OCI-M2 (cell line): Measurements from ENCODE around the gene CCL16.

Experiments
- DNase-seq: peaks from one replicate; lab custom pipeline; 2025; ENCODE audit not compliant: unreplicated experiment; lab: John Stamatoyannopoulos, UW

CCL16 gene

DNA sequence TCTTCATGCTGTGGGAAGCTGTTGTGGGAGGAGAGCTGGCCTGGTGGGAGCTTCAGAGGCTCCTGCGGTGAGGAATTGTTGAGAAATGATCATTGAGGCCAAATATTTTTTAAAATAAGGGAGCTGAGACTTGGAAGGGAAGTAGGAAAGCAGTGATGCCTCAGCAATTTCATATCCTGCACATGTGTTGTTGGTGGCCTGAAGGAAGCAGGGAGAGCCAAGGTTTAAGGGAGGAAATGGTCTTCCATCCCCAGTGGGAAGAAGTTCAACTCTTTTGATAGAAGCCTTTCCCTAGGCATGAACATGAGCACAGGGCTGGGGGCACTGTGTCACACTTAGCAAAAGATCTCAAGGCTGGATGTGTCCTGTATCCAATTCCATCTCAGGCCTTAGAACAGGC lies 5.3 kb upstream of the CCL16 start, which contains the start of gene CCL14:
CCL14 (minus strand) TSS at position 87 of the 400 bp plus-strand sequence; CDS start at position 7, 80 bp downstream.
- no peak for DNase-seq

DNA sequence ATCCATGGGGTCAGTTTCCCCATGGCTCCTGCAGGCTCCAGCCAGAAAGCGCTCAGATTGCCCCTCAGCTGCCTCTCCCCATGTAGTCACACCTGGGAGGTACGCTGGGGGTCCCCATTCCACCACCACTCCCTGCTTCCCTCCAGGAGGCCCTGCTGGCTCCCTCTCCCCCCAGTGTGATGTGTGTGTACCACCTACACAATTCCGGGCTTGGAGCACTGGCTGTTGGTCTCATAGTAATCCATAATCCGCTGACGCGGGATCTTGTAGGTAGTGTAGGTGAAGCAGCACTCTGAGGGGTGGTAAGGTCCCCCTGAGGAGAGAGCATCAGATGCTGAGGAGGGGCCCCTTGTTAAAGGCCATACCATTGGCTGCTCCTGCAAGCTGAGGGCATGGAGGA lies 2.8 kb upstream of the CCL16 start:
- no peak for DNase-seq

DNA sequence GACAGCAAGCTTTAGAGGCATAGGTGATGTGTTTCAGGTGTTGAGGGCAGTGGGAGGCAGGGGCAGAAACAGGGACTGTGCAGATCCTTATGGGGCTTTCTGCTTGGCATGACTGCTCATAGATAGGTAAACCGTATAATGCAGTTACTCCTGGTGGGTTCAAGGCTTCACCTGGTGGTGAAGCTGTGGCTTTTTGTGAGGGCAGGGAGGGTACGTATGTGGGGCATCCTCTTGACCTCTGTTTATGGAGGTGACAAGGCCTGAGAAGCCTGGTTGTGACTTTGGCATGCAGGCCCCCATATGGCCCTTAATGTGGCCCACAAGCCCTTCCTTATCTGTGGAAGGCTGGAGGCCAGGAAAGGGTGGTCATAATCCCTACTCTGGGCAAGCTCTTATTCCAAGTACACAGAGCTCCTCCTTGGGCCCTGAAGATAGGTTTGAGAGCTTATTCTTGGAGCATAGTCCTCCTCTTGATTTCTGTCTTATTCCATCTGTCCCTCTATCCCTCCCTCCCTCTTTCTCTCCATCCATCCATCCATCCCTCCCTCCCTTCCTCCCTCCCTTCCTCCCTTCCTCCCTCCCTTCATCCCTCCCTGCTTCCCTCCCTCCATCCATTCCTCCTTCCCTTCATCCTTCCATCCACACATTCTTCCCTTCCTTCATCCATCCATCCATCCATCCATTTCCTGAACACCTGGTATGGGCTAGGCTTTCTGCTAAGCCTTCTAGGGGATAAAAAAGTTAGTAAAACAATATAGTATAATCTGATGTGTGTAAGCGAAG lies 1.3 kb upstream of the CCL16 start:
- no peak for DNase-seq

DNA sequence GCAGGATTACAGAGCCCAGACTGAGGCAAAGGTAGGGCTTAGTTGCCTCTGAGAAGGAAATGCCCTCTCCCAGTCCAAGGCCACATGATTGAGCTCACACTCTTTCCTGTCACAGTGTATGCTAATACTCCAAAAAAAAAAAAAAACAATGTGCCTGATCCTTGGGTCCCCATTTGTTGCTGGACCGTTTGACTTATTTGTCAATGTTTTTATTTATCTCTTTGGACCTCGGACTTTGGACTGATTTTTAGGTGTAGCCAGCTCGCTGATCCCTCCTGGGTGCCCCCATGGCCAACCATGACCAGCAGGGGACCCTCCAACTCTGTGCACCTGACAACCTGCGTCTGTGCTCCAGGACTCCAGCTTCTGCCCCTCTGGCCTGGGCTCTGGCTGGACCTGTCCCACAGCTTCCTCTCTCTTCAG lies 622 bp upstream of the CCL16 start:
- no peak for DNase-seq

DNA sequence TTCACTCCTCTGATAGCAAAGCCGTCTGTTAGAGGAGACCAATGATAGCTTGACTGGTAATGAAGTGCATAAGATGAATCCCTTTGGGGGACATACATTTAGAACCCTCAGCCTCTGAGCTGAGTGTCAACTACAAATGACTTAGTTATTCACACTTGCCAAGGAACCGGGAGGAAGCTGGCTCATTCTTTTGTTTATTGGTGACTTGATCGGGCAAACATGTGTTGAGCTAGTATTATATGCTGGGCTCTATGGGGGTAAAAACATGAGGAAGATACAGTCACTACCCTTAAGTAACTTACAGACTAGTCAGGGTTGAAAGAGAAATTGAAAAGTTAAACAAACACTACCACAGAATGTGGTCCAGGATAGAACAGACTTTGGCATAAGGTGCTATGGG lies 3.0 kb downstream of the CCL16 start:
- DNase-seq, result no peak

DNA sequence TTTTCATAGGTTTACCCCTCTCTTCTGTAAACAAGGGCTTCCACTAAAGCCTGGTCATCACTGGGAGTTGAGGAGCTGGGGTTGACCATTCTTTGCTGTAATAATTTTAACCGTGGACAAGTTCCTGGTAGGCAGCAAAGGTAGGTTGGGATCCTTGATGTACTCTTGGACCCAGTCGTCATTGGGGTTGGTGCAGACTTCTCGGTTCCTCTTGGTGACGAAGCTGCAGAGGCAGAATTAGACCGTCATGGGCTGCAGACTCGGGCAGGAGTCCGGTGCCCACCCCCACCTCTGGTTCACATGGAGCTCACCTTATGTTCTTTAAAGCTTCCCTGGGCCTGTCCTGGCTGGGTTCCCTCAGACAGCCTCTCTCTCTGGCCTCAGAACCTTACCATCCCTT lies 3.8 kb downstream of the CCL16 start:
- no peak for DNase-seq

DNA sequence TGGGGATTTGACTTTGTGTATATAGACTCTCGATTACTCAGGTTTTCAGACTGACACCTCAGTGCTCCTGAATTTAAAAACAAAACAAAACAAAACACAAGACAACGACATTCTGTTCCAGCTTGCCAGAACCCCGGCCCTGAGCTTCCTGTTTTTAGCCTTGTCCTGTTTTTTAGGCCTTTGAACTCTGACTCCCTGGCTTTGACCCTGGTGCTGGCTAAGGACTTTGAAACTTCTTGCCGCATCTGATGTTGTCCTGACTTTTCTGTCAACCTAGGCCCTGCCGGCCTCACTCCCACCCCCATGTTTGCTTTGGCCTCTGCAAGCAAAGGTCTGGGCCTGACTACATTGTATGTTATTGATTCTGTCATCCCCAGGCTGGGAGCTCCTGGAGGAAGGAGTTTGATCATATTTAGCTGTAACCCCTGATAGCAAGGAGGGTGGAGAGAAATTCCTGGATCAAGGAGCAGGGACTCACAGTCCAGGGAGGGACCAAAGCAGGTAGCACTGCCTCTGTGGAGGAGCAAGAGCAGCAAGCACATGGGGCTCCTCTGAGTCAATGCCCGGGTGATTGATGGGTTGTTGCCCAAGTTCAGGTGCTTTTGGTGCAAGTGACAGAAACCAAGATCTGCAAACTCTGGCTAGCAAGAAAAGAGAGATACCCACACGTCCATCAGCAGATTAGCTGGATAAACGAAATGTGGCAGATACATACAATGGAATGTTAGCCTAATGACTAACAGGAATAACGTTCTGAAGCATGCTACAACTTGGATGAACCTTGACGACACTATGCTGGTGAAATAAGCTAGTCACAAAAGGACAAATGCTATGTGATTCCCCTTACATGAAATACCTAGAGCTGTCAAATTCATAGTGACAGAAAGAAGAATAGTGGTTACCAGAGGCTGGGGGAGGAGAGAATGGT lies 7.7 kb downstream of the CCL16 start:
- no peak for DNase-seq

DNA sequence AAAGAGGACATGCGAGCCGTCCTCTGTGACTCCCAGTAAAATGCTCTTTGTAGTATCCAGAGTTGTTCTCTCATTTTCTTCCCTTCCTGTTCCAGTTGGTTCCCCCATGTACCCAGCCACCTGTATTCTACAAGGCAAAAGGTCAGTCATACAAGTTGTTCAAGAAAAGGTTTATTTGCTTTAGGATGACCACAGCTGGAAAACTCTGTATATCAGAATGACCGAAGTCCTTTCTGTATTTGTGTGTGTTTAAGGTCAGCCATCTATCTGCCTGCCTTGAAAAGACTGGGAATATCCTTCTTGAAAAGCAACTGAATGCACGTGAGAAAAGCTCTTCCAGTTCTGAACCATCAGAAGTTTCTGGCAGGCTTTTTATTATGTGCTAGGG lies 8.4 kb downstream of the CCL16 start:
- no peak for DNase-seq

DNA sequence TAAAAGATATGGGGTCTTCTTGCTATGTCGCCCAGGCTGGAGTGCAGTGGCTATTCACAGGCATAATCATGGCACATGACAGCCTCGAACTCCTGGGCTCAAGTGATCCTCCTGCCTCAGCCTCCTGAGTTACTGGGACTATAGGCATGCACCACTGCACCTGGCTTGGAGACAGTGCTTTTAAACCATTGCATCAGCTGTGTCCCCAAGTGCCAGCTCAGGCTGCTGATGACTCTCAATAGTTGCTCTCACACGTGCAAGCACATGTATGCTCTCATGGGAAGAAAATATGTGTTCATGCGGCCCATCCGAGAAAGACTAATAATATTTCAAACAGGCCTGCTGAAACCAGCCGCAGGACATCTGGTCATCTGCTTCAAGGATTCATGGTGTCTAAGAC lies 8.8 kb downstream of the CCL16 start:
- no peak for DNase-seq

DNA sequence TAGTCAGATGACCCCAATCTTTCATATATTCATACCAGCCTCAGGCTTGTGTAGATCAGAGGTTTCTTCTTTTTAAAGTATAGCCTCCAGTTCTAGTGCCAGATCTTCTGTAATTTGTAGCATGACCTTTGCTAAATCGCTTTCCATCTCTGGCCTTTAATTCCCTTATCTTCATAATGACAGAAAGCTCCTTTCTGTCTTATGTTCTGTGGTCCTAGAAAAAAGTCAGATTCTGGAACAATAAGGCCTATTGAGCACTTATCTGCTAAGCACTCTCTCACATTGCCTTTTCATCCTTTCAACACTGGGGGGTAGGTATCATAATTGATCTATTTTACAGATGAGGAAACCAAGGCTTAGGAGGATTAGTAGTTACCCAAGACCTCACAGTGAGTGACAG lies 9.2 kb downstream of the CCL16 start:
- no peak for DNase-seq

DNA sequence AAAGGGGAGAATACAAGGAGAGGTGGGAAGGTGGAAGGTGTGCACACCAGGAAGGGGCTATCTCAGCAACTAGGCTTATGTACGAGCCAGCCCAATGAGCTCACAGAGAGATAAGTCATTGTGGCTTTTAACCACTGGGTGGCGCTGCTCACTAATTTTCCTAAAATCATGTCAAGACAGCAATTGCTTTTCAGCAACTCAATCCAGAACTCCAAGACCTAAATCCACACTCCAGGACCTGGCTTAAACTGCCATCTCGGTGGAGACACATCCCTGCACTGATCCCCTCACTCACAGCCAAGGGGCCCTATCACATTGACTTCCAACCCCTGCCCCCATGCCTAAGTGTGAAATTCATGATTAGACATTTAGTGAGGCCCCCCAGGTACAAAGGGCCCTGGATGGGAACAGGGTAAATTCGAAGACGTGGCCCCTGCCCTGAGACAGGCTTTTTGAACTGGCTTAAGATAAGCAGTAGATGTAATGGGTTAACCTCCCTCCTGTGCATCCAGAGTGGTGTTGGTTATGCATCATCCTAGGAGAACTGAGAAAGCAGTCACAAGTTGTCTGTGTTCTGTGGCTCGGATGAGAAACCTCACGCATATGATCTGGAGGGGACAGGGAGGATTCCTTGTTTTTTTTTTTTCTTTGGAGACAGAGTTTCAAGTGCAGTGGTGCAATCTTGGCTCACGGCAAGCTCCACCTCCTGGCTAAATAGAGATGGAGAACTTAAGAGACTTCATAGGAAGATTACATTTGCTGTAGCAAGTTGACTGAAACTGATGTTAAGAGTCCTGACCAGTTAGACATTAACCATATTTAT lies 11.5 kb downstream of the CCL16 start:
- no peak for DNase-seq

DNA sequence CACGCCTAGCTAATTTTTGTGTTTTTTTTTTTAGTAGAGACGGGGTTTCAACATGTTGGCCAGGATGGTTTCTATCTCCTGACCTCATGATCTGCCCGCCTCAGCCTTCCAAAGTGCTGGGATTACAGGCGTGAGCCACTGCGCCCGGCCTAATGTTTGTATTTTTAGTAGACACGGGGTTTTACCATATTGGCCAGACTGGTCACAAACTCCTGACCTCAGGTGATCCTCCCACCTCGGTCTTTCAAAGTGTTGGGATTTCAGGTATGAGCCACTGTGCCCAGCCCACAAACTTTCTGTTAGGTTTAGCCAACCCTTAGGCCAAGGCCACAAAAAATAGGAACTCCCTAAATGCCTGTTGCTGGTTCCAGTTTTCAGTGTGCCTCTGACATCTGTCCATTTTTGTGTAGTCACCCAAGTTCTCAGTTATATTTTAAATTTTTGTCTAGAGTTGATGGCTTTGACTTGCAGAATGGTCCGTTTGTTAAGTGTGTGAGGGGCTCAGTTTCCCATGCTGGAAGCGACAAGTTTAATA lies 12.7 kb downstream of the CCL16 start:
- DNase-seq, result no peak

DNA sequence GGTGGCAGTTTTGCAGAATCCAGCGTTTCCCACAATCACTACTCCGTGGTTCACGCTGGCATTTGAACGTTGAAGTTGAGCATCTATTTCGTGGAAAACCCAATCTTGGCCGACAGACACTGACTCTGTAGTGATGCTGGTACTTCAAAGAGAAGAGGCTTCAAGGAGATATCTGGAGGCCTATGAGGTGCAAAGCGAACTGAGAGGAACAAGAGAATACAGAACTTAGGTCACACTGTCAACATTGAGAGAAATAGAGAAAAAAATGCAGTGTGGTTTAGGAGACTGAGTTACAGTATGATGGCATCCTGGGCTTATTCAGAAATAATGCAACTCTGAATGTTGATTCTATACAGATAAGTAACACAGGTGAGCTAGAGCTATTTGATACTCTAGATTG lies 16.0 kb downstream of the CCL16 start:
- DNase-seq, result no peak

DNA sequence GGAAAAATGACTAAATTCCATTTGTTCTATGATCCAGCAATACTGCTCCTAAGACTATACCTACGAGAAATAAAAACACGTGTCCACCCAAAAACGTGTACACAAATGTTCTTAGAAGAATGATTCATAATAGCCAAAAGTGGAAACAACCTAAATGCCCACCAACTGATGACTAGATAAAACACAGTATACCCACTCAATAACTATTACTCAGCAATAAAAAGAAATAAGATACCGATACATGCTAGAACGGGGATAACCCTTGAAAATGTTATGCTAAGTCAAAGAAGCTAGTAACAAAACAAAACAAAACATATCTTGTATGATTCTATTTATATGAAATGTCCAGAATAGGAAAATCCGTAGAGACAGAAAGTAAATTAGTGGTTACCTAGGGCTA lies 17.6 kb downstream of the CCL16 start:
- DNase-seq, result no peak

DNA sequence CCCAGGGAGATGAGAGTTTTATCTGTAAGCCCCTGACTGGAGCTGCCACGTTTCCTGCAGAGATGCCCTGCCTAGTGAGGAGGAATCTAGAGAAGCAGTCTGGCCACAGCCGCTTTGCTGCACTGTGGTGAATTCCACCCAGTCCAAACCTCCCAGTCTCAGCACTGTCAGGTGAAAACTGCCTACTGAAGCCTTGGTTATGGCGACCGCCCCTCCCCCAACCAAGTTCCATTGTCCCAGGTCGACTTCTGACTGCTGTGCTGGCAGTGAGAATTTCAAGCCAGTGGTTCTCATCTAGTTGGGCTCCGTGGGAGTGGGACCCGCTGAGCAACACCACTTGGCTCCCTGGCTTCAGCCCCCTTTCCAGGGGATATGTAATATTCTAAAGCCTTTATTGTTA lies 27.6 kb downstream of the CCL16 start:
- DNase-seq, result no peak

DNA sequence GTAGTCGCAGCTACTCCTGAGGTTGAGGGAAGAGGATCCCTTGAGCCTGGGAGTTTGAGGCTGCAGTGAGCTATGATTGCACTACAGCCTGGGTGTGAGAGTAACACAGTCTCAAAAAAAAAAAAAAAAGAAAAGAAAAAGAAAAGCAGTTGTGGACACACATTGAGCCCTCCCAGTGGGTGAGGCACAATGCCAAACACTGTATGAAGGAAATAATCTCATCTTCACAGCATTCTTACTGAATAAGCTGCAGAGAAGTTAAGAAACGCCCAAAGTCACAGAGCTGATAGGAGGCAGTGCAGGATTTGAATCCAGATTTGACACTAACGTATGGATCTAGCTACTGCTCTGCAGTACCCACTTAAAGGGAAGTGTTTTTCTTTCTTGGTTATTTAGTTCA lies 31.9 kb downstream of the CCL16 start:
- DNase-seq, result no peak

DNA sequence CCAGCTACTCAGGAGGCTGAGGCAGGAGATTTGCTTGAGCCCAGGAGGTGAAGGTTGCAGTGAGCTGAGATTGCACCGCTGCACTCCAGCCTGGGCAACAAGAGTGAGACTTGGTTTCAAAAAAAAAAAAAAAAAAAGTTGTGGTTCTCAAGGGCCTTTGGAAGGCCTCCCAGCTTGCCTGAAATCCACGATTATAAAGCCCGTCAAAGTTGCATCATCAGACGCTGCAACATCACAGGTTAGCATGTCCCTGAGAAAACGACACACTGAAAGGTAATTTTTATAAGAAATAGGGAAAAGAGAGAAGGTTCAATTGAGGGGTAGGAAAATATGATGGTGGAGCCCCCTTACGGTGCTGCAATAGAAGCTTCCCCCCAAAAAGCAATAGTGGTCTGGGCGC lies 33.2 kb downstream of the CCL16 start:
- no peak for DNase-seq

DNA sequence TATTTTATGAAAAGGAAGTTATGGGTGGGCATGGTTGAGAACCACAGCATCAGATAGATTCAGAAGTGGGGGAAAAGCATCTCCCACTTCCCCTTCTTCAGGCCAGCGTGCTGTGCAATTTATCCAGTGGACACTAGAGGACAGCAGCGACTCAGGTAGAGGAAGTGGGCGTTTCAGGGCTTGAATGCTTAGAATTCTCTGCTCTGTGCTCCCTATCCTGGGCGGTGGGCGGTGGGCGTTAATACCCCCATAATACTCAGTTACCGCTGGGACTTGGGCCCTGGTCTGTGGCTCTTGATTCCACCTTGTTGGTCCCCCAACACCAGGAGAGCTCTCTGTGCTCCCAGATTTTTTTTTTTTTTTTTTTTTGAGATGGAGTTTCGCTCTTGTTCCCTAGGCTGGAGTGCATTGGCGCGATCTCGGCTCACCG lies 34.1 kb downstream of the CCL16 start:
- no peak for DNase-seq

DNA sequence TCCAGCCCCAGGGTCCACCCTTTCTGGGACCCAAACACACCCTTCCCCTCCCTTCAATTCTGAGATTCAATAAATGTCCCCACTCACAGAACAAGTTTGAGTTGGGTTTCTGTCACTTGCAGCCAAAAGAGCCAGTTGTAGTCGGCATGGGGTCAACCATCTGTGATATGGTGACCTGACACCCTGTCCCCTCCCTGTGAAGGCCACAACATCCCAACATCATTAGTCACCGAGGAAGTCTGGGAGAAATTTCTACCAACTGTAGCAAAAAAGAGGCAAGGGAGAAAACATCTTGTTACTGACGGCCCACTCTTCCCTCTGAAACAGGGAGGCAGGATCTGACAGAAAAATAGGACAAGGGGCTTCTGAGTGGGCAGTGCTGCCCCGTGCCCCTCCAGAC lies 37.1 kb downstream of the CCL16 start:
- no peak for DNase-seq

DNA sequence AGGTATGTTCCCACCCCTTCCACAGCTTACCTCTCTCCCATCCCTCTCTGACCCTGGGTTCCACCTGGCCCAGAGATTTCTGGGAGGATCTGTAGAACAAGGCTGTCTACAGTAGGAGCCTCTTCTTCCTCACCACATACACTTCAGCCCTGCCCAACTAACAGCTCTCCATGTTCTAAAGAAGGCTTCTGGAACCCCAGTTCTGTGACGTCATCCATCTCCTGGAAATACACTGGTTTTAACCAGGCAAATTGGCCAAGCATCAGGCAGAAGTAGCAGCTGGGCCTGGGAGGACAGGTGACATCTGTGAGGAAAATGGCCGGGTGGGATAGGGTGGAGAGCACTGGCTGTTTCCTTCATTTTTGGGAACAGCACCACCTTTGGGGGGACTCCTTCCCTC lies 37.8 kb downstream of the CCL16 start, which contains the start of gene LYZL6:
LYZL6 (minus strand) TSS at position 177 of the 400 bp plus-strand sequence. CDS start 4,357 bp downstream, outside the sequence.
- DNase-seq, result no peak
